Adrenal gland (tissue), 12 donors: ENCODE results near the gene QPCT. TPM values are rescaled to one million over a fixed set of nuclear protein-coding genes. Genes with fewer than 3 reads are reported as not detected.

Source experiments
- DNase-seq, 7 donors: peaks; one replicate each; pipeline ENCODE4 v3.0.0-alpha.2; 2019 to 2020
- H3K27ac ChIP-seq, 5 donors: fragments of 200-600 bp; sonication (generic) in 4 of 5; 1 replicate in 3 of 5; 2 replicates in 2 of 5; pipeline versions ENCODE4 v1.5.1 to v1.8.0; 2016 to 2020; ENCODE audit warnings: mild to moderate bottlenecking in 1 of 5
- H3K27me3 ChIP-seq: fragments of 200-600 bp; 2 replicates; pipeline ENCODE4 v1.8.0; 2021
- H3K36me3 ChIP-seq, 2 donors: fragments of 200-600 bp; replicated peaks in 1 of 2; 1 replicate in 1 of 2; 2 replicates in 1 of 2; pipeline versions ENCODE4 v1.5.1 to v1.8.0; 2018 to 2022
- H3K4me1 ChIP-seq, 2 donors: fragments of 200-600 bp; replicated peaks in 1 of 2; 1 replicate in 1 of 2; 2 replicates in 1 of 2; pipeline versions ENCODE4 v1.5.1 to v1.8.0; 2018 to 2021
- H3K4me3 ChIP-seq, 4 donors: fragments of 200-600 bp; sonication (generic) in 3 of 4; one replicate each; pipeline ENCODE4 v1.5.1; 2016 to 2018
- H3K9me3 ChIP-seq, 3 donors: fragments of 200-600 bp; sonication (generic) in 1 of 3; replicated peaks in 1 of 3; 1 replicate in 2 of 3; 2 replicates in 1 of 3; pipeline versions ENCODE4 v1.5.1 to v1.8.0; 2016 to 2021
- CTCF ChIP-seq, 6 experiments: fragments of 450-650 bp in 4 of 6; fragments of 200-600 bp in 2 of 6; sonication (generic) in 1 of 6; IDR thresholded peaks; 1 replicate in 5 of 6; 2 replicates in 1 of 6; pipeline versions ENCODE4 v1.5.1 to v1.8.0; 2016 to 2021; ENCODE audit warnings: antibody characterized with exemption in 6 of 6, mild to moderate bottlenecking in 2 of 6, moderate library complexity in 1 of 6
- POLR2A ChIP-seq, 2 donors: fragments of 450-650 bp; IDR thresholded peaks; one replicate each; pipeline ENCODE4 v1.6.1; 2017; ENCODE audit warnings: antibody characterized with exemption in 2 of 2, mild to moderate bottlenecking in 2 of 2, moderate library complexity in 1 of 2
- WGBS, 4 donors: extraction: QIAGEN DNeasy Blood & Tissue Kit in 2 of 4; methylation state at CpG; one replicate each; pipeline versions ENCODE4 v1.1.5 to v1.1.7; 2013 to 2017; 5-methylcytosine and 5-hydroxymethylcytosine counted together
- intact Hi-C, 2 donors: fragments of 100-400 bp; cut with DNase I; formaldehyde crosslinking; loops; one replicate each; pipeline versions ENCODE4 v1.14.1 to v1.15.0; 2022 to 2023
- polyA plus RNA-seq, 3 donors: library from polyadenylated mRNA; stranded (reverse); fragments of 200-250 nt in 2 of 3; fragments of 350-450 nt in 1 of 3; fragmentation: Illumina TruSeq in 1 of 3; extraction: RNeasy Lipid Tissue Mini Kit (QIAGEN cat#74804) in 1 of 3; gene quantifications; one replicate each; pipeline ENCODE4 v1.2.3, GENCODE V29; 2013 to 2014
- total RNA-seq, 9 donors: library from RNA; depleted of rRNA in 4 of 9; stranded (reverse); fragments of >200 nt in 4 of 9; fragments of 120-200 nt in 1 of 9; fragmentation: NEBNext Ultra II Directional in 1 of 9; extraction: Animal tissue kit (Norgen Biotek cat#: 25700) in 1 of 9; gene quantifications; one replicate each; pipeline versions ENCODE4 v1.1.0 to v1.2.4, GENCODE V29; 2013 to 2023
- donor health status: healthy with polysubstance abuse.
- donor health status: Bipolar disorder and iron deficiency.
- donor health status: DM: yes; HTN: yes; CAD: no.
- donor health status: DM: no; HTN: no; CAD: no.
- donor health status: DM: no; HTN: no; CAD: no.
- donor health status: DM: yes; HTN: yes; CAD: no.

The QPCT gene
- total and polyA plus RNA-seq, 12 donors: 30.6 to 746 (median 192) TPM

- Histone ChIP-seq H3K4me1 (peaks cover 0 to 10% of the 10 kb centered on the region in 2 donors), H3K9me3 (no peaks in the 10 kb centered on the region), H3K27ac (no peak overlapping the region), H3K36me3 (no peaks in the 10 kb centered on the region), H3K4me3 (no peak overlapping the region), H3K27me3 (no peaks in the 10 kb centered on the region)
- TF ChIP-seq POLR2A (IDR thresholded peaks at IDR 0.05) (no peak), CTCF (IDR thresholded peaks at IDR 0.05) (no peak)
- no peak for DNase-seq
- intact Hi-C loops: no loop called here
- 91 to 100% (median 94%) methylated on average over 2 of the region's 2 CpGs for WGBS, 4 donors
These were observed 23.6 kb downstream of the QPCT start for GRCh38 chr2:37367984-37368383.

- Histone ChIP-seq H3K4me1 (peaks cover 0 to 3% of the 10 kb centered on the region in 2 donors), H3K4me3 (no peak overlapping the region), H3K27me3 (no peaks in the 10 kb centered on the region), H3K9me3 (no peaks in the 10 kb centered on the region), H3K27ac (peak overlapping the region in 1 of 5 donors; percentile 24), H3K36me3 (no peaks in the 10 kb centered on the region)
- intact Hi-C loops: no loop called here
- no peak for DNase-seq
- WGBS, 4 donors: 63 to 84% (median 82%) methylated on average over 1 of the region's 1 CpG
- TF ChIP-seq CTCF (IDR thresholded peaks at IDR 0.05) (no peak), POLR2A (IDR thresholded peaks at IDR 0.05) (no peak)
These were observed 26.2 kb downstream of the QPCT start for GRCh38 chr2:37370666-37371065.

- Histone ChIP-seq H3K9me3 (no peaks in the 10 kb centered on the region), H3K36me3 (no peaks in the 10 kb centered on the region), H3K4me1 (no peaks in the 10 kb centered on the region), H3K27me3 (no peaks in the 10 kb centered on the region), H3K27ac (no peak overlapping the region), H3K4me3 (no peak overlapping the region)
- DNase-seq: no peak
- intact Hi-C loops: no loop called here
- TF ChIP-seq POLR2A (IDR thresholded peaks at IDR 0.05) (no peak), CTCF (IDR thresholded peaks at IDR 0.05) (no peak)
These were observed 27.6 kb downstream of the QPCT start for GRCh38 chr2:37372000-37372399.

GRCh38 chr2:37375741-37376288 lies 31.4 kb downstream of the QPCT start:
- intact Hi-C loops: no loop called here
- no peak for DNase-seq
- TF ChIP-seq POLR2A (IDR thresholded peaks at IDR 0.05) (no peak), CTCF (IDR thresholded peaks at IDR 0.05) (no peak)
- WGBS, 4 donors: 40 to 54% (median 43%) methylated on average over 8 of the region's 8 CpGs
- peaks cover 0 to 7% of the 10 kb centered on the region in 2 donors for H3K4me1 ChIP-seq
- H3K4me3 ChIP-seq: no peak overlapping the region
- peak overlapping the region; percentile 81 to 97 (median 86) for H3K27ac ChIP-seq
- H3K27me3 ChIP-seq: no peaks in the 10 kb centered on the region
- H3K9me3 ChIP-seq: no peaks in the 10 kb centered on the region
- H3K36me3 ChIP-seq: no peaks in the 10 kb centered on the region
